Keratinocyte (primary cell): ENCODE data around the gene SHROOM4. TPM values are rescaled to one million over a fixed set of nuclear protein-coding genes. Genes with fewer than 3 reads are reported as not detected.

Experiments
- DNase-seq: peaks from one replicate; pipeline ENCODE4 v3.0.0-alpha.2; 2011; ENCODE audit warnings: low read depth, missing footprints, low spot score
- FAIRE-seq: peaks from 2 replicates; lab custom pipeline; 2011; peaks lifted over from hg19 to GRCh38; lab: Jason Lieb, UNC
- H2AFZ ChIP-seq: 2 replicates; pipeline ENCODE4 v1.6.0; 2012; ENCODE audit warnings: low read length, control low read depth, inconsistent platforms; ENCODE audit not compliant: control insufficient read depth
- H3K27ac ChIP-seq: 2 replicates; pipeline ENCODE4 v1.5.1; 2011; ENCODE audit warnings: low read length; ENCODE audit not compliant: control insufficient read depth, insufficient read depth
- H3K27me3 ChIP-seq: 3 replicates; pipeline ENCODE4 v1.6.0; 2011; ENCODE audit warnings: low read length; ENCODE audit not compliant: control insufficient read depth, insufficient read depth; ENCODE audit errors: extremely low read depth
- H3K36me3 ChIP-seq, 2 experiments: 2 replicates in 1 of 2; 3 replicates in 1 of 2; pipeline ENCODE4 v1.5.1; 2011; ENCODE audit warnings: low read length in 2 of 2, mild to moderate bottlenecking in 1 of 2; ENCODE audit not compliant: control insufficient read depth in 2 of 2, insufficient read depth in 2 of 2; ENCODE audit errors: extremely low read depth in 1 of 2
- H3K4me1 ChIP-seq: 3 replicates; pipeline ENCODE4 v1.5.1; 2011; ENCODE audit warnings: low read length; ENCODE audit not compliant: control insufficient read depth, insufficient read depth; ENCODE audit errors: extremely low read depth
- H3K4me2 ChIP-seq: 3 replicates; pipeline ENCODE4 v1.6.0; 2011; ENCODE audit warnings: low read depth, low read length; ENCODE audit not compliant: control insufficient read depth, insufficient read depth; ENCODE audit errors: extremely low read depth
- H3K4me3 ChIP-seq, 3 experiments: fragments of 200-600 bp in 1 of 3; sonication (generic) in 1 of 3; 2 replicates in 2 of 3; 3 replicates in 1 of 3; pipeline ENCODE4 v1.5.1; 2011 to 2016; ENCODE audit warnings: low read length in 3 of 3, mild to moderate bottlenecking in 3 of 3, control low read depth in 2 of 3, inconsistent platforms in 1 of 3, low read depth in 1 of 3, mixed read lengths in 1 of 3, mixed run types in 1 of 3, moderate library complexity in 1 of 3; ENCODE audit not compliant: control insufficient read depth in 2 of 3, insufficient read depth in 2 of 3; ENCODE audit errors: extremely low read depth in 1 of 3
- H3K79me2 ChIP-seq: 2 replicates; pipeline ENCODE4 v1.6.0; 2012; ENCODE audit warnings: low read length; ENCODE audit not compliant: control insufficient read depth, insufficient read depth
- H3K9ac ChIP-seq: 3 replicates; pipeline ENCODE4 v1.6.0; 2011; ENCODE audit warnings: low read length; ENCODE audit not compliant: control insufficient read depth, insufficient read depth; ENCODE audit errors: extremely low read depth
- H3K9me1 ChIP-seq: 3 replicates; pipeline ENCODE4 v1.6.0; 2011; ENCODE audit warnings: low read length; ENCODE audit not compliant: control insufficient read depth, insufficient read depth; ENCODE audit errors: extremely low read depth
- H3K9me3 ChIP-seq: 2 replicates; pipeline ENCODE4 v1.5.1; 2012; ENCODE audit warnings: low read depth, low read length; ENCODE audit not compliant: control insufficient read depth
- H4K20me1 ChIP-seq: 3 replicates; pipeline ENCODE4 v1.6.0; 2011; ENCODE audit warnings: low read length; ENCODE audit not compliant: control insufficient read depth, insufficient read depth; ENCODE audit errors: extremely low read depth
- CTCF ChIP-seq, 3 experiments: IDR thresholded peaks in 1 of 3; conservative IDR thresholded peaks in 1 of 3; optimal IDR thresholded peaks in 1 of 3; 2 replicates in 2 of 3; 3 replicates in 1 of 3; pipeline versions ENCODE3 to v1.5.1; 2011; ENCODE audit warnings: low read length in 3 of 3, mild to moderate bottlenecking in 3 of 3, moderate library complexity in 2 of 3, control low read depth in 1 of 3, inconsistent platforms in 1 of 3; ENCODE audit not compliant: insufficient read depth in 2 of 3; ENCODE audit errors: extremely low read depth in 1 of 3
- EZH2 ChIP-seq: IDR thresholded peaks from one replicate; pipeline ENCODE4 v1.6.1; 2012; ENCODE audit warnings: inconsistent platforms, mild to moderate bottlenecking, low read length, moderate library complexity
- dilution Hi-C: fragments of 300-500 bp; cut with MboI; formaldehyde crosslinking; loops from one replicate; pipeline ENCODE4 v1.7.0; 2020; ENCODE audit warnings: low sequenced_read_pairs; ENCODE audit not compliant: extremely low pct_ligation_motif_present
- polyA plus RNA-seq, 5 experiments: library from polyadenylated mRNA; depleted of rRNA in 3 of 5; stranded (reverse) in 3 of 5; stranded (forward) in 1 of 5; unstranded in 1 of 5; fragments of >200 nt; gene quantifications; 1 replicate in 1 of 5; 2 replicates in 3 of 5; 3 replicates in 1 of 5; pipeline versions ENCODE4 v1.2.1 to v1.2.3, GENCODE V29; 2011 to 2012; ENCODE audit warnings: missing spikeins in 2 of 5, low read depth in 1 of 5, low replicate concordance in 1 of 5

SHROOM4 gene
- polyA plus RNA-seq, 1 donor (not counting 4 experiments of a cell fraction or from before 2014, with no cell fraction given) = 0.50 TPM

DNA sequence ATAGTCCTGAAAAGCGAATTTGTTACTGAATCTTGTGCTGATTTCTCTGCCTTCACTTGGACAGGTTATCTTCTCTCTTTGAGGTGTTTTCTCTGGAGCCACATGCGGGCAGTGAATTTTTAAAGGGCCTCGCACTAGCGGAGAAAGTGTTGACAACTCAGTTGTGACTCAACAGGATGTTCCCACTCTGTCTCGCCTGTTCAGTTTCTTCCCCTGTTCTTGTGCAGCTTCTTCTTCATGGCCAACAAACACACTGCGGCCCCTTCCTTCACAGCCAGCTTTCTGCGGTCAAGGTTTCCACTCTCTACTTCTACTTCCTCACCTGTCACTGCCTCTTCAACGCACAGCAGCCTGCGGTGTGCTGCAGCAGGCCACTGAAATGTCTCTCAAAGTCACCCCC is 1.1 kb upstream of the SHROOM4 start:
- no peaks in the 10 kb centered on the region for H3K27me3 ChIP-seq
- H4K20me1 ChIP-seq = no peaks in the 10 kb centered on the region
- FAIRE-seq (no peak), DNase-seq (no peak)
- no peak overlapping the region for H2AFZ ChIP-seq
- H3K4me2 ChIP-seq = no peak overlapping the region
- H3K9me1 ChIP-seq = no peaks in the 10 kb centered on the region
- no peak overlapping the region for H3K27ac ChIP-seq
- H3K36me3 ChIP-seq = no peaks in the 10 kb centered on the region
- no peaks in the 10 kb centered on the region for H3K9me3 ChIP-seq
- H3K4me3 ChIP-seq = no peak overlapping the region
- dilution Hi-C loops = no loop called here
- TF ChIP-seq CTCF (optimal IDR thresholded peaks at IDR 0.05 in 1 of 3, IDR thresholded peaks at IDR 0.05 in 1 of 3, conservative IDR thresholded peaks at IDR 0.05 in 1 of 3; ENCODE audit: extremely low read depth in 1 of 3, insufficient read depth in 2 of 3, low read length in 3 of 3) (no peak), EZH2 (no peak)
- peaks cover 5% of the 10 kb centered on the region for H3K4me1 ChIP-seq
- H3K9ac ChIP-seq = no peak overlapping the region
- no peaks in the 10 kb centered on the region for H3K79me2 ChIP-seq

- DNase-seq = no peak
- no peak overlapping the region for H3K9ac ChIP-seq
- no peaks in the 10 kb centered on the region for H3K9me3 ChIP-seq
- no peak overlapping the region for H3K4me3 ChIP-seq
- H3K27ac ChIP-seq = no peak overlapping the region
- H3K79me2 ChIP-seq = no peaks in the 10 kb centered on the region
- FAIRE-seq = no peak
- no peaks in the 10 kb centered on the region for H3K27me3 ChIP-seq
- no peak overlapping the region for H3K4me2 ChIP-seq
- dilution Hi-C loops = no loop called here
- TF ChIP-seq CTCF (optimal IDR thresholded peaks at IDR 0.05 in 1 of 3, IDR thresholded peaks at IDR 0.05 in 1 of 3, conservative IDR thresholded peaks at IDR 0.05 in 1 of 3; ENCODE audit: extremely low read depth in 1 of 3, insufficient read depth in 2 of 3, low read length in 3 of 3) (no peak), EZH2 (no peak)
- H2AFZ ChIP-seq = no peak overlapping the region
- no peaks in the 10 kb centered on the region for H4K20me1 ChIP-seq
- H3K4me1 ChIP-seq = peaks cover 5% of the 10 kb centered on the region
- H3K9me1 ChIP-seq = no peaks in the 10 kb centered on the region
- no peaks in the 10 kb centered on the region for H3K36me3 ChIP-seq
These were observed 707 bp upstream of the SHROOM4 start for GRCh38 chrX:50814701-50815100.
